CD1c-positive myeloid dendritic cell (primary cell): ENCODE data around the gene S100A13.
"Not testable (repeated sequence)": the region's sequence is repeated elsewhere in the genome, so short reads cannot be mapped to it uniquely, and the experiment has no call there.

Experiments
- DNase-seq: peaks from one replicate; pipeline ENCODE4 v3.0.0-alpha.2; 2016; ENCODE audit errors: extremely low spot score

S100A13 gene

GRCh38 chr1:153606194-153606593, 21.1 kb downstream of the S100A13 start:
- DNase-seq: no peak

GRCh38 chr1:153602749-153603148, 24.6 kb downstream of the S100A13 start:
- no peak for DNase-seq

GRCh38 chr1:153599847-153600246, 27.5 kb downstream of the S100A13 start:
- no peak for DNase-seq

- DNase-seq: peak; percentile 54
Observed at GRCh38 chr1:153598309-153599172, 28.8 kb downstream of the S100A13 start.

- peak; percentile 74 for DNase-seq
Observed at GRCh38 chr1:153597206-153597605, 30.1 kb downstream of the S100A13 start.

- no peak for DNase-seq
Observed at GRCh38 chr1:153592748-153593147, 34.6 kb downstream of the S100A13 start.

- no peak for DNase-seq
Observed at GRCh38 chr1:153588482-153588881, 38.8 kb downstream of the S100A13 start.

- not testable (repeated sequence) for DNase-seq
Observed at GRCh38 chr1:153588033-153588432, 39.3 kb downstream of the S100A13 start.

GRCh38 chr1:153587314-153587713, 40.0 kb downstream of the S100A13 start:
- no peak for DNase-seq

- DNase-seq: no peak
Observed at GRCh38 chr1:153586347-153586746, 41.0 kb downstream of the S100A13 start.

- no peak for DNase-seq
Observed at GRCh38 chr1:153585006-153585405, 42.3 kb downstream of the S100A13 start.

GRCh38 chr1:153583976-153584375, 43.3 kb downstream of the S100A13 start:
- DNase-seq: no peak

GRCh38 chr1:153583514-153583913, 43.8 kb downstream of the S100A13 start:
- not testable (repeated sequence) for DNase-seq

GRCh38 chr1:153582836-153583235, 44.5 kb downstream of the S100A13 start:
- not testable (repeated sequence) for DNase-seq

- no peak for DNase-seq
Observed at GRCh38 chr1:153578936-153579335, 48.4 kb downstream of the S100A13 start.

- DNase-seq: no peak
Observed at GRCh38 chr1:153578490-153578889, 48.8 kb downstream of the S100A13 start.

- DNase-seq: no peak
Observed at GRCh38 chr1:153577624-153578051, 49.7 kb downstream of the S100A13 start.

- DNase-seq: no peak
Observed at GRCh38 chr1:153577138-153577537, 50.2 kb downstream of the S100A13 start.

GRCh38 chr1:153575497-153575896, 51.8 kb downstream of the S100A13 start:
- not testable (repeated sequence) for DNase-seq

- DNase-seq: not testable (repeated sequence)
Observed at GRCh38 chr1:153575081-153575491, 52.2 kb downstream of the S100A13 start.

- peak; percentile 78 for DNase-seq
Observed at GRCh38 chr1:153573351-153573750, 54.0 kb downstream of the S100A13 start.

GRCh38 chr1:153572569-153573015, 54.7 kb downstream of the S100A13 start:
- DNase-seq: peak; percentile 92

GRCh38 chr1:153571706-153572105, 55.6 kb downstream of the S100A13 start:
- no peak for DNase-seq
